ENCODE data around the gene COX19.
"Not testable (repeated sequence)": the region's sequence is repeated elsewhere in the genome, so short reads cannot be mapped to it uniquely, and the experiment has no call there.

COX19 gene

GRCh38 chr7:962401-963081 is 12.8 kb downstream of the COX19 start:
- DNase-seq (ENCODE audit: low read depth in 3 of 3, low spot score in 1 of 3) = no peak

GRCh38 chr7:961546-962400 is 13.6 kb downstream of the COX19 start:
- no peak for DNase-seq (ENCODE audit: low read depth in 3 of 3, low spot score in 1 of 3)

GRCh38 chr7:960972-961371 is 14.4 kb downstream of the COX19 start:
- DNase-seq (ENCODE audit: low read depth in 3 of 3, low spot score in 1 of 3) = not testable (repeated sequence)

- no peak for DNase-seq (ENCODE audit: low read depth in 3 of 3, low spot score in 1 of 3)
Observed at GRCh38 chr7:960269-960871, 15.0 kb downstream of the COX19 start.

GRCh38 chr7:959740-960139 is 15.6 kb downstream of the COX19 start:
- not testable (repeated sequence) for DNase-seq (ENCODE audit: low read depth in 3 of 3, low spot score in 1 of 3)

- no peak for DNase-seq (ENCODE audit: low read depth in 3 of 3, low spot score in 1 of 3)
Observed at GRCh38 chr7:959271-959670, 16.1 kb downstream of the COX19 start.

- no peak for DNase-seq (ENCODE audit: low read depth in 3 of 3, low spot score in 1 of 3)
Observed at GRCh38 chr7:958221-959200, 16.8 kb downstream of the COX19 start.

GRCh38 chr7:957418-958220 is 17.7 kb downstream of the COX19 start:
- DNase-seq (ENCODE audit: low read depth in 3 of 3, low spot score in 1 of 3) = no peak

- no peak for DNase-seq (ENCODE audit: low read depth in 3 of 3, low spot score in 1 of 3)
Observed at GRCh38 chr7:956031-956430, 19.3 kb downstream of the COX19 start.

- peak in 2 of 3 donors; percentile 32 to 48 for DNase-seq (ENCODE audit: low read depth in 3 of 3, low spot score in 1 of 3)
Observed at GRCh38 chr7:954330-955238, 20.8 kb downstream of the COX19 start, which contains the start of gene ADAP1. Gene ADAP1 (minus strand): TSS chr7:954680. CDS start chr7:954477, 203 bp downstream.

GRCh38 chr7:953547-954327 is 21.6 kb downstream of the COX19 start:
- no peak for DNase-seq (ENCODE audit: low read depth in 3 of 3, low spot score in 1 of 3)

- no peak for DNase-seq (ENCODE audit: low read depth in 3 of 3, low spot score in 1 of 3)
Observed at GRCh38 chr7:952548-953441, 22.6 kb downstream of the COX19 start.

- DNase-seq (ENCODE audit: low read depth in 3 of 3, low spot score in 1 of 3) = no peak
Observed at GRCh38 chr7:951881-952547, 23.3 kb downstream of the COX19 start.

- no peak for DNase-seq (ENCODE audit: low read depth in 3 of 3, low spot score in 1 of 3)
Observed at GRCh38 chr7:949021-949934, 26.1 kb downstream of the COX19 start.

GRCh38 chr7:947391-948210 is 27.7 kb downstream of the COX19 start:
- DNase-seq (ENCODE audit: low read depth in 3 of 3, low spot score in 1 of 3) = no peak
